Upper lobe of right lung (tissue), 1 donor: Measurements from ENCODE around the gene TJP3. TPM values are rescaled to one million over a fixed set of nuclear protein-coding genes. Genes with fewer than 3 reads are reported as not detected.

Experiments
- ATAC-seq: fragments of 200-7000 bp; cut with Tn5 transposase; one replicate; pipeline ENCODE4 v1.9.1; 2020; ENCODE audit warnings: mild to moderate bottlenecking, moderate library complexity
- DNase-seq: peaks from one replicate; pipeline ENCODE4 v3.0.0-alpha.2; 2020
- H3K27ac ChIP-seq: fragments of 200-600 bp; one replicate; pipeline ENCODE4 v1.8.0; 2022
- H3K27me3 ChIP-seq: fragments of 200-600 bp; one replicate; pipeline ENCODE4 v1.8.0; 2022; ENCODE audit warnings: mild to moderate bottlenecking
- H3K36me3 ChIP-seq: fragments of 200-600 bp; one replicate; pipeline ENCODE4 v1.8.0; 2022
- H3K4me1 ChIP-seq: fragments of 200-600 bp; one replicate; pipeline ENCODE4 v1.8.0; 2022
- H3K4me3 ChIP-seq: fragments of 200-600 bp; one replicate; pipeline ENCODE4 v1.8.0; 2022; ENCODE audit warnings: mild to moderate bottlenecking
- H3K9me3 ChIP-seq: fragments of 200-600 bp; one replicate; pipeline ENCODE4 v1.8.0; 2022
- intact Hi-C: fragments of 100-400 bp; cut with DNase I; formaldehyde crosslinking; loops from one replicate; pipeline ENCODE4 v1.11.0; 2022
- total RNA-seq: library from RNA; stranded (reverse); fragmentation: NEBNext Ultra II Directional; extraction: Animal tissue kit (Norgen Biotek cat#: 25700); gene quantifications from one replicate; pipeline ENCODE4 v1.2.1, GENCODE V29; 2021
- TF ChIP-seq, protein P1 (sequence below): fragments of 200-600 bp; IDR thresholded peaks from one replicate; pipeline ENCODE4 v1.8.0; 2022; ENCODE audit warnings: antibody characterized with exemption
- donor health status: DM: no; HTN: yes; CAD: no; lungs with severe emphysema.

Gene TJP3
- total RNA-seq, 1 donor from 2014 or later, result 23.0 TPM

DNA sequence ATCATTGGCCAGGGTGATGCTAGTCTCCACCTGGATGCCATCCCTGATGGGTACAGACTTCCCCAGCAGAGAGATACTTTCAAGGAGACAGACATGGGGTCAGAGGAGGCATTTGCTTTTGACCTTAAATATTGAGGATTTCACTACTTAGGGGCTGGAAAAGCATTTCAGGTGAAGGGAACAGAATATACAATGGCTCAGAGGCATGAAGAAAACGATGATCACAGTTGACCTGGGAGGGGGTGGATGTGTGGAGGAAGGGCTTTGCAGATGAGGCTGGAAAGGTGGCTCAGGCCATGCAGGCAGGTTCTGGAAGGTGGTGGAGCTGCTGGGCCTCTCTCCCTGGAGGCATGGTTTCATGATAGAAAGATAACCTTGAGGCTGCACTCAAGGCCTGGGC lies 74.1 kb downstream of the TJP3 start:
- Histone ChIP-seq H3K9me3 (peaks cover 14% of the 10 kb centered on the region), H3K4me1 (no peaks in the 10 kb centered on the region), H3K27ac (no peak overlapping the region), H3K4me3 (no peak overlapping the region), H3K36me3 (no peaks in the 10 kb centered on the region), H3K27me3 (peaks cover 7% of the 10 kb centered on the region)
- intact Hi-C loops, result no loop called here
- TF ChIP-seq, protein P1, sequence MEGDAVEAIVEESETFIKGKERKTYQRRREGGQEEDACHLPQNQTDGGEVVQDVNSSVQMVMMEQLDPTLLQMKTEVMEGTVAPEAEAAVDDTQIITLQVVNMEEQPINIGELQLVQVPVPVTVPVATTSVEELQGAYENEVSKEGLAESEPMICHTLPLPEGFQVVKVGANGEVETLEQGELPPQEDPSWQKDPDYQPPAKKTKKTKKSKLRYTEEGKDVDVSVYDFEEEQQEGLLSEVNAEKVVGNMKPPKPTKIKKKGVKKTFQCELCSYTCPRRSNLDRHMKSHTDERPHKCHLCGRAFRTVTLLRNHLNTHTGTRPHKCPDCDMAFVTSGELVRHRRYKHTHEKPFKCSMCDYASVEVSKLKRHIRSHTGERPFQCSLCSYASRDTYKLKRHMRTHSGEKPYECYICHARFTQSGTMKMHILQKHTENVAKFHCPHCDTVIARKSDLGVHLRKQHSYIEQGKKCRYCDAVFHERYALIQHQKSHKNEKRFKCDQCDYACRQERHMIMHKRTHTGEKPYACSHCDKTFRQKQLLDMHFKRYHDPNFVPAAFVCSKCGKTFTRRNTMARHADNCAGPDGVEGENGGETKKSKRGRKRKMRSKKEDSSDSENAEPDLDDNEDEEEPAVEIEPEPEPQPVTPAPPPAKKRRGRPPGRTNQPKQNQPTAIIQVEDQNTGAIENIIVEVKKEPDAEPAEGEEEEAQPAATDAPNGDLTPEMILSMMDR, result no peak
- ATAC-seq, result no peak
- DNase-seq, result no peak

DNA sequence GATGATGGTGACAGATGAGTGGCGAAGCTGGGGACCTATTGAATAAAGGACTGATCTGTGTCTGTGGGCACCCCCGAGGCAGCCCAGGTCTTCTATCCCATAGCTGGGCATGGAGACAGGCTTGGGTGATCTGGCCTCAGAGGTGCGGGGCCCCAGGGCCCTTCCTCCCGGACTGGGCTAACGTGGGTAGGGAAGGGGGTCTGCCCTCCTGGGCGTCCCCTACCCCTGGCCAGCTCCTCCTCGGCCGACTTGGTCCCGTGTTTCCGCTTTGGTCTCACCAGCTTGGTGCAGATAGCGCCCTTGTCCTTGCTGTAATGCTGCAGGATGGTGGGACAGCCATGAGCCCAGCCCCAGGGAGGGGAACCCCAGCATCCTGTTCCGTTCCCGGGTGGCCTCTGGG lies 74.7 kb downstream of the TJP3 start:
- ATAC-seq, result no peak
- H3K4me3 ChIP-seq, result no peak overlapping the region
- TF ChIP-seq, protein P1, result no peak
- H3K27ac ChIP-seq, result no peak overlapping the region
- H3K36me3 ChIP-seq, result no peaks in the 10 kb centered on the region
- intact Hi-C loops, result no loop called here
- no peaks in the 10 kb centered on the region for H3K4me1 ChIP-seq
- peaks cover 7% of the 10 kb centered on the region for H3K27me3 ChIP-seq
- peaks cover 14% of the 10 kb centered on the region for H3K9me3 ChIP-seq
- DNase-seq, result peak; percentile 57

DNA sequence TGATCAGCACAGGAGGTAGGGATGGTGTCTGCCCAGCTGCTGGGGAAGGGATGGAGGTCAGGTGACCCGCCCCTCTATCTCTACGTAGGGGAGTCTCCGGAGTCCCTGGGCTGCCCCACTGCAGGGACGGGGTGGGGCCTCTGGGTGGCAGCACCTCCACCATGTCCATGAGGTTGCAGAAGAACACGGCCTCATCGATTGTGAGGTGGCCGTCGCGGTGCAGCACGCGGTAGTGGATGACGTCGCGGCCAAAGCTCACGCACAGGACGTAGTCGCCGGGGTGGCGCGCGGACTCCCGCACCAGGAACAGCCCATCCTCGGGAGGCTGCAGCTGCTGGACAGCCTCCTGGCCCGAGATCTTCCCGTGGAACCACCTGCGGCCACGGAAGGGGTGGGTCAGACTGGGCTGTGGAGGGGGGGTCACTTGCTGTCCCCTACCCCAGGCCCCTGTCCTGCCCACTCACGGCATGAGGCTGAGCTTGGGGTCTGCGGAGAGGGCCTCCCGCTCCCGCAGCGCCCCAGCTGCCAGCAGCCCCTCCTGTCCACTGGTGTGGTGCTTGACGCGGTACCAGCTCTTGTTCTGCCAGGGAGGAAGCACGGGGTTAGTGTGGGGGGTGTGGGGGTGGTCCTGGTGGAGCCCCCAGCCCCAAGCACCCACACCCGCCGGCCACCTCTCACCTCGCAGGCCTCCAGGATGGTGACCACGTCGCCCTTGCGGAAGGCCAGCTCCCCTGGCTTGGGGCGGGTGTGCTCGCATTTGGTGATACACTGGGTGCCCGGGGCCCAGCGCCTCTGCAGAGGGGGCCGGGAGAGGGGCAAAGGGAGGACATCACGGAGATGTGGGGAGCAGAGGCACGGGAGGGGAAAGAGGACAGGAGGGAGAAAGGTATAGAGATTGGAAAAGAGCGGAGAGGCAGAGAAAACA lies 75.7 kb downstream of the TJP3 start:
- DNase-seq (peak; percentile 64), ATAC-seq (peak; percentile 44)
- no peaks in the 10 kb centered on the region for H3K4me1 ChIP-seq
- no peaks in the 10 kb centered on the region for H3K36me3 ChIP-seq
- TF ChIP-seq, protein P1, result peak; percentile 35
- no peak overlapping the region for H3K27ac ChIP-seq
- H3K9me3 ChIP-seq, result peaks cover 14% of the 10 kb centered on the region
- peaks cover 7% of the 10 kb centered on the region for H3K27me3 ChIP-seq
- intact Hi-C loops, result no loop called here
- H3K4me3 ChIP-seq, result no peak overlapping the region

DNA sequence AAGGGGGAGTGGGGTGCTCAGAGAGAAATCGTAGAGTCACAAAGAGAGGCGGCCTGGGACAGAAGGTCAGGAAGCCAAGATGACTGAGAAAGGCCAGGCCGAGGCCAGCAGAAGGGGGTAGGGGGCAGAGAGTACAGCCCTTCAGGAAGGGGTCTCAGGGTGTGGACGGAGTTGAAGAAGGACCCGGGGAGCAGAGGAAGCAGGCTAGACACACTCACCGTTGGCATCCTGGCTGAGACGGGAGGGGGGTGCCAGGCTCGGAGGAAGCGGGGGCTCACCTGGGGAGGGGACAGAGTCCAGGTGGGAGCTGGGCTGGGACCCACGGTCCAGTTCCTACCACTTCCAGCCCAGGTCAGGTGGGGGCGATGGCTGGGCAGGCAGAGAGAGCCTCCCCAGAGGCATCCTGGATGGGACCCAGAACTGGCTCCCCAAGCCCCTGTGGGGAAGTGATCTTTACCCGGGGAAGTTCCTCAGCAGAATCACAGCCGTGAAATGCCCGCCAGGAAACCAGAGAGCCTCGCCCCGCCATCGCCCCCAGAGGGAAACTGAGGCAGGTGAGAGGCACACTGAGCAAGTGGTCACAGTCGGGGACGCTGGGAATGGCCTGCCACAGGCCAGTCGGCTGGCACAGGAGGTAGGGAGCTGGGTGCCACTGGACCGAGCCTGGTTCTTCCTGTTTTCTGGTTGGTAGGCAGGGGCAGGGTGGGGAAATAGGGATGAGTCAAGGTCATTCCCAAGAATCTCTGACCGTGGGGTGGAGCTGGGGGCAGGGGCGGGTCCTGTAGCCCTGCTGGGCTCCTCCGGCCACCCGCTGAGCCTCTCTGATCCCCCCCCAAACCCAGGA lies 76.6 kb downstream of the TJP3 start:
- H3K4me1 ChIP-seq, result no peaks in the 10 kb centered on the region
- H3K27ac ChIP-seq, result no peak overlapping the region
- H3K4me3 ChIP-seq, result peak overlapping the region; percentile 51
- H3K36me3 ChIP-seq, result no peaks in the 10 kb centered on the region
- DNase-seq, result peak; percentile 76
- H3K27me3 ChIP-seq, result peaks cover 7% of the 10 kb centered on the region
- TF ChIP-seq, protein P1, result no peak
- ATAC-seq, result peak; percentile 72
- peaks cover 14% of the 10 kb centered on the region for H3K9me3 ChIP-seq
- intact Hi-C loops, result no loop called here

DNA sequence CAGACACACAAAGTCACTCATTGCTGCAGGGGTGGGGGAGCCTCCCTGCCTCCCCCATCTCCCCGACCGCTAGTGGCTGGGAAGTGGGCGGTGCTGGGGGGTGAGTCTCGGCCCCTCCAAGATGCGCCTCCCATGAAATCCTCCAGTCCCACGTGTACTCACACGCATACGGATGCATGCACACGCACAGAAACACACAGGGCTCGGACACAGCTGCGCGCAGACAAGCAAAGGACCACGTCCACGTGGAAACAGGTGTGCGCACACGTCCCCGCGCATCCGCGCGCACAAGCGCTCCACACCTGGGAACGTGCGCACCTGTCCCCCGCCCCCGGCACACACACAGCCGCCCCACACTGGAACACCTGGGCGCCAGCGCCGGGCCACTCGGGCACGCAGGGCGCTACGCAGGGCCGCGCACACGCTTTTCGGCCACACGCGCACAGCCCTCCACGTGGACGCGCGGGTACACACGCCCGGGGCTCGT lies 77.3 kb downstream of the TJP3 start:
- Histone ChIP-seq H3K27me3 (peaks cover 7% of the 10 kb centered on the region), H3K27ac (peak overlapping the region; percentile 24), H3K9me3 (peaks cover 14% of the 10 kb centered on the region), H3K36me3 (no peaks in the 10 kb centered on the region), H3K4me3 (peak overlapping the region; percentile 51), H3K4me1 (no peaks in the 10 kb centered on the region)
- ATAC-seq (peak; percentile 20), DNase-seq (no peak)
- TF ChIP-seq, protein P1, result no peak
- intact Hi-C loops, result no loop called here
